Uterus (tissue), 4 donors: ENCODE measurements around the gene MYBPC2. TPM values are rescaled to one million over a fixed set of nuclear protein-coding genes. Genes with fewer than 3 reads are reported as not detected.

Source experiments
- DNase-seq, 2 donors: peaks; one replicate each; pipeline ENCODE4 v3.0.0-alpha.2; 2019 to 2020
- H3K27ac ChIP-seq, 2 donors: fragments of 200-600 bp; sonication (generic); 1 replicate in 1 of 2; 2 replicates in 1 of 2; pipeline ENCODE4 v1.5.1; 2016 to 2018
- H3K27me3 ChIP-seq, 2 donors: fragments of 200-600 bp; sonication (generic); one replicate each; pipeline ENCODE4 v1.5.1; 2018 to 2019; ENCODE audit warnings: control low read depth in 1 of 2
- H3K36me3 ChIP-seq, 2 donors: fragments of 200-600 bp; sonication (generic); one replicate each; pipeline ENCODE4 v1.5.1; 2019; ENCODE audit warnings: control low read depth in 1 of 2
- H3K4me1 ChIP-seq, 2 donors: fragments of 200-600 bp; sonication (generic); one replicate each; pipeline ENCODE4 v1.5.1; 2018 to 2019; ENCODE audit warnings: control low read depth in 1 of 2
- H3K4me3 ChIP-seq, 2 donors: fragments of 200-600 bp; sonication (generic); 1 replicate in 1 of 2; 2 replicates in 1 of 2; pipeline ENCODE4 v1.5.1; 2018 to 2019; ENCODE audit warnings: mild to moderate bottlenecking in 1 of 2
- H3K9me3 ChIP-seq, 2 donors: fragments of 200-600 bp; sonication (generic); one replicate each; pipeline ENCODE4 v1.5.1; 2019; ENCODE audit warnings: control low read depth in 1 of 2
- CTCF ChIP-seq, 4 experiments: fragments of 200-600 bp in 2 of 4; fragments of 450-650 bp in 2 of 4; sonication (generic) in 2 of 4; IDR thresholded peaks; one replicate each; pipeline ENCODE4 v1.5.1; 2016 to 2019; ENCODE audit warnings: antibody characterized with exemption in 4 of 4, mild to moderate bottlenecking in 2 of 4, moderate library complexity in 1 of 4
- POLR2A ChIP-seq, 2 donors: fragments of 450-650 bp; IDR thresholded peaks; one replicate each; pipeline ENCODE4 v1.6.1; 2016; ENCODE audit warnings: antibody characterized with exemption in 2 of 2, mild to moderate bottlenecking in 1 of 2, moderate library complexity in 1 of 2
- intact Hi-C: fragments of 100-400 bp; cut with DNase I; formaldehyde crosslinking; loops from one replicate; pipeline ENCODE4 v1.15.1; 2023; ENCODE audit warnings: low total_unique reads
- total RNA-seq, 4 donors: library from RNA; depleted of rRNA in 3 of 4; stranded (reverse); fragments of >200 nt in 3 of 4; gene quantifications; one replicate each; pipeline versions ENCODE4 v1.1.0 to v1.2.4, GENCODE V29; 2014 to 2023
- donor health status: DM: yes; HTN: yes; CAD: no.

The MYBPC2 gene
- total RNA-seq, 4 donors from 2014 or later: 0.24 to 0.28 TPM; not detected in 2

GRCh38 chr19:50506700-50507099, 74.0 kb downstream of the MYBPC2 start:
- no peak for DNase-seq
- Histone ChIP-seq H3K36me3 (no peaks in the 10 kb centered on the region), H3K27ac (no peak overlapping the region), H3K4me3 (no peak overlapping the region), H3K9me3 (no peaks in the 10 kb centered on the region), H3K27me3 (no peaks in the 10 kb centered on the region), H3K4me1 (peaks cover 0 to 7% of the 10 kb centered on the region in 2 donors)
- TF ChIP-seq POLR2A (IDR thresholded peaks at IDR 0.05) (no peak), CTCF (IDR thresholded peaks at IDR 0.05) (no peak)
- intact Hi-C loops: no loop called here

- H3K4me1 ChIP-seq: peaks cover 0 to 7% of the 10 kb centered on the region in 2 donors
- no peak for DNase-seq
Measured at GRCh38 chr19:50507376-50507775, 74.7 kb downstream of the MYBPC2 start.

GRCh38 chr19:50508843-50509190, 76.1 kb downstream of the MYBPC2 start:
- Histone ChIP-seq H3K27me3 (no peaks in the 10 kb centered on the region), H3K36me3 (no peaks in the 10 kb centered on the region), H3K27ac (no peak overlapping the region), H3K9me3 (no peaks in the 10 kb centered on the region), H3K4me1 (peaks cover 0 to 7% of the 10 kb centered on the region in 2 donors), H3K4me3 (no peak overlapping the region)
- intact Hi-C loops: no loop called here
- no peak for TF ChIP-seq CTCF (IDR thresholded peaks at IDR 0.05)
- TF ChIP-seq POLR2A (IDR thresholded peaks at IDR 0.05): no peak
- DNase-seq: no peak

More at GRCh38 chr19:50507376-50507775, 74.7 kb downstream of the MYBPC2 start:
- H3K4me3 ChIP-seq: no peak overlapping the region
- H3K27me3 ChIP-seq: no peaks in the 10 kb centered on the region
- no peak overlapping the region for H3K27ac ChIP-seq
- no peaks in the 10 kb centered on the region for H3K36me3 ChIP-seq
- no peak for TF ChIP-seq POLR2A (IDR thresholded peaks at IDR 0.05)
- TF ChIP-seq CTCF (IDR thresholded peaks at IDR 0.05): no peak
- H3K9me3 ChIP-seq: no peaks in the 10 kb centered on the region
- intact Hi-C loops: no loop called here

GRCh38 chr19:50509366-50509765, 76.7 kb downstream of the MYBPC2 start:
- Histone ChIP-seq H3K27me3 (no peaks in the 10 kb centered on the region), H3K4me1 (peaks cover 0 to 7% of the 10 kb centered on the region in 2 donors), H3K9me3 (no peaks in the 10 kb centered on the region), H3K27ac (no peak overlapping the region), H3K36me3 (no peaks in the 10 kb centered on the region), H3K4me3 (no peak overlapping the region)
- TF ChIP-seq CTCF (IDR thresholded peaks at IDR 0.05): no peak
- no peak for TF ChIP-seq POLR2A (IDR thresholded peaks at IDR 0.05)
- intact Hi-C loops: no loop called here
- DNase-seq: no peak

GRCh38 chr19:50510121-50510670, 77.5 kb downstream of the MYBPC2 start:
- H3K4me3 ChIP-seq: peak overlapping the region; percentile 59 to 97
- TF ChIP-seq CTCF (IDR thresholded peaks at IDR 0.05): no peak
- no peak for TF ChIP-seq POLR2A (IDR thresholded peaks at IDR 0.05)
- intact Hi-C loops: no loop called here
- peak overlapping the region; percentile 85 to 88 for H3K27ac ChIP-seq
- H3K27me3 ChIP-seq: no peaks in the 10 kb centered on the region
- no peak for DNase-seq
- H3K9me3 ChIP-seq: no peaks in the 10 kb centered on the region
- H3K36me3 ChIP-seq: no peaks in the 10 kb centered on the region
- H3K4me1 ChIP-seq: peaks cover 0 to 7% of the 10 kb centered on the region in 2 donors
